ENCODE data around the gene PLA2R1. TPM values are rescaled to one million over a fixed set of nuclear protein-coding genes. Genes with fewer than 3 reads are reported as not detected.

The PLA2R1 gene
- total RNA-seq, 1 donor from 2014 or later, result 2.1 TPM

DNA sequence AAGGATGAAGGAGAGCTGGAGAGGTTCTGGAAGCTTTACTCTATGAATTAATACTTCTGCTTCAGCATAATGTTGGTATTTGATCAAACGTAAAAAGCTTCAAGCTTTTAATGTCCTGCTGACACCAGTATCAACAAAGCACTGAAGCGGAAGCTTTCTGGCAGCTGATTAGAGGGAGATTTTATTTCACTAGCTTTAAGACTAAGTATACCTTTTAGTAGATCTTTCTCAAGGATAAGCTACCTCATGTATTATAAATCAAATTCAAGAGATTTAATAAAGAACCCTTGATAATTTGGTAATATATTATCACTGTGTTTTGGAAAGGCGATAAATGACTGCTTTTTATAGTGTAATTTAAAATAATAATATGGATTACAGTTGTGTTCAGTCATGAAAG is 136.4 kb downstream of the PLA2R1 start:
- TF ChIP-seq, protein P1, sequence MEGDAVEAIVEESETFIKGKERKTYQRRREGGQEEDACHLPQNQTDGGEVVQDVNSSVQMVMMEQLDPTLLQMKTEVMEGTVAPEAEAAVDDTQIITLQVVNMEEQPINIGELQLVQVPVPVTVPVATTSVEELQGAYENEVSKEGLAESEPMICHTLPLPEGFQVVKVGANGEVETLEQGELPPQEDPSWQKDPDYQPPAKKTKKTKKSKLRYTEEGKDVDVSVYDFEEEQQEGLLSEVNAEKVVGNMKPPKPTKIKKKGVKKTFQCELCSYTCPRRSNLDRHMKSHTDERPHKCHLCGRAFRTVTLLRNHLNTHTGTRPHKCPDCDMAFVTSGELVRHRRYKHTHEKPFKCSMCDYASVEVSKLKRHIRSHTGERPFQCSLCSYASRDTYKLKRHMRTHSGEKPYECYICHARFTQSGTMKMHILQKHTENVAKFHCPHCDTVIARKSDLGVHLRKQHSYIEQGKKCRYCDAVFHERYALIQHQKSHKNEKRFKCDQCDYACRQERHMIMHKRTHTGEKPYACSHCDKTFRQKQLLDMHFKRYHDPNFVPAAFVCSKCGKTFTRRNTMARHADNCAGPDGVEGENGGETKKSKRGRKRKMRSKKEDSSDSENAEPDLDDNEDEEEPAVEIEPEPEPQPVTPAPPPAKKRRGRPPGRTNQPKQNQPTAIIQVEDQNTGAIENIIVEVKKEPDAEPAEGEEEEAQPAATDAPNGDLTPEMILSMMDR (IDR thresholded peaks at IDR 0.05; ENCODE audit: insufficient read depth, low read length, severe bottlenecking), result no peak
- FAIRE-seq (no peak), DNase-seq (ENCODE audit: low read depth) (no peak)
- Histone ChIP-seq H3K4me3 (ENCODE audit: low read depth, low read length) (no peak overlapping the region), H3K36me3 (ENCODE audit: control insufficient read depth, insufficient read depth, low read length) (no peaks in the 10 kb centered on the region), H3K27me3 (ENCODE audit: control insufficient read depth, insufficient read depth, low read length) (no peaks in the 10 kb centered on the region)

DNA sequence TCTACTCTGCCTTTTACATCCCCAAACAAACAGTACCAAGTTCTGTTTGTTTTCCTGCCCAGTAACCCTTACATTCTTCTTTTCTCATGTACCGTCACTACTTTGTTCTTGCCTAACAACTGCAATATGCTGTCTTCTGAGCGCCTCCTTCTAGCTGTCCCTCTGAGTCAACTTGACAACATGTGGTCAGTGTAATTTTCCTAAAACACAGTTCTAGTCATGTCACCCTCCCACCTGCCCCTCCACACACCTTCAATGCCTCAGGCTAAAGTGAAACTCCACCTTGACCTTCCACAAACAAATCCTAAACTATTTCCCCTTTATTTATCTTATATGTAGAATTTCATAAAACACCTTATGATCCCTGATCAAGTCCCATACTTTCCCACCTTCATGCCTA is 139.9 kb downstream of the PLA2R1 start:
- FAIRE-seq (no peak), DNase-seq (ENCODE audit: low read depth) (peak; percentile 31)
- no peaks in the 10 kb centered on the region for H3K36me3 ChIP-seq (ENCODE audit: control insufficient read depth, insufficient read depth, low read length)
- H3K27me3 ChIP-seq (ENCODE audit: control insufficient read depth, insufficient read depth, low read length), result no peaks in the 10 kb centered on the region
- H3K4me3 ChIP-seq (ENCODE audit: low read depth, low read length), result no peak overlapping the region
- TF ChIP-seq, protein P1 (IDR thresholded peaks at IDR 0.05; ENCODE audit: insufficient read depth, low read length, severe bottlenecking), result no peak

DNA sequence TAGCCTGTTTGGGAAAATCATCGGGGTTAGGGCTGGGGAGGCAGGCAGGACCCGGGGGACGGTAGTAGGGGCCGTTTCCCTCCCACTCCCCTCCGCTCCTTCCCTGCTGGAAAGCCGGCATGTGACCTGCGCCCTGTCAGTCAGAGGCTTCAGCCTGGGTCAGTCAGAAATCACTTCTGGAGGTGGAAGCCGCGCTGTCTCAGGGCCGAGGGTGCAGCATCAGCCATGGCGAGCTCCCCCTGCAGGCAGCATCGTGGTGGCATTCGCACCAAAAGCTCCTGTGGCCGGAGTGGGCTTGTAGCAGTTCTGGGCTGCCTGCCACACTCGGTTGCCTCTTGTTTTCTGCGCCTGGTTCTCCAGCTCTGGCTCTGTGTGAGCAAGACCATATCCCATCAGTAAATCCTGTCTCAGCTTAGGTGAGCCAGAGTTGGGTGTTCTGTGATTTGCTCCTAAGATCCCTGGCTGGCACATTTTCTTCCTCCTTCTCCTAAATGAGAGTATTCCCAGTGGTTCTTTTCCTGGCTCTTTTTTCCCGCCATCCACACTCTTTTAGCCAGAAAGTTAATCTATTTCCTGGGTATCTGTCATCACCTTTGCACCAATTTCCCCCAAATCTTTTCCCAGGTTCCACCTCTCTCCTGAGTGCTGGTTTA is 140.5 kb downstream of the PLA2R1 start:
- DNase-seq (ENCODE audit: low read depth), result peak; percentile 45
- Histone ChIP-seq H3K27me3 (ENCODE audit: control insufficient read depth, insufficient read depth, low read length) (no peaks in the 10 kb centered on the region), H3K36me3 (ENCODE audit: control insufficient read depth, insufficient read depth, low read length) (no peaks in the 10 kb centered on the region), H3K4me3 (ENCODE audit: low read depth, low read length) (no peak overlapping the region)
- TF ChIP-seq, protein P1 (IDR thresholded peaks at IDR 0.05; ENCODE audit: insufficient read depth, low read length, severe bottlenecking), result peak; percentile 98
- FAIRE-seq, result no peak

DNA sequence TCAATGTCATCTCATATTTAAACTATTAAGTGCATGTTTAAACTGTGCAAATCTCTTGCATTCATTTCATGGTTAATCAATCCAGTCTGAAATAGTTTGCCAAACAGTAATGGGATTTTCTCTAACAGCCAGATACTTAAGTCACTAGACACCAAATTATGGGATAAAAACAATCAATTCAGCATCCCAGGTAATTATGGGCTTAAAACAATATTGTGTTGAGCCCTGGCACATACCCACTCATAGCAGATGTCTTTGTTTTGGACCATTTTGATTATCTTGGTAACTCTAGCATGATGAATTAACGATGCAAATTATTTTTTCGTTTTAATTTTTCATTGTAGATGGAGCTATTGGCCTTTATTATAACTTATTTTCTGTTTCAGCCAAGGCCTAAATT is 145.9 kb downstream of the PLA2R1 start:
- Histone ChIP-seq H3K27me3 (ENCODE audit: control insufficient read depth, insufficient read depth, low read length) (no peaks in the 10 kb centered on the region), H3K36me3 (ENCODE audit: control insufficient read depth, insufficient read depth, low read length) (no peaks in the 10 kb centered on the region), H3K4me3 (ENCODE audit: low read depth, low read length) (no peak overlapping the region)
- no peak for DNase-seq (ENCODE audit: low read depth)
- TF ChIP-seq, protein P1 (IDR thresholded peaks at IDR 0.05; ENCODE audit: insufficient read depth, low read length, severe bottlenecking), result no peak
- FAIRE-seq, result no peak

DNA sequence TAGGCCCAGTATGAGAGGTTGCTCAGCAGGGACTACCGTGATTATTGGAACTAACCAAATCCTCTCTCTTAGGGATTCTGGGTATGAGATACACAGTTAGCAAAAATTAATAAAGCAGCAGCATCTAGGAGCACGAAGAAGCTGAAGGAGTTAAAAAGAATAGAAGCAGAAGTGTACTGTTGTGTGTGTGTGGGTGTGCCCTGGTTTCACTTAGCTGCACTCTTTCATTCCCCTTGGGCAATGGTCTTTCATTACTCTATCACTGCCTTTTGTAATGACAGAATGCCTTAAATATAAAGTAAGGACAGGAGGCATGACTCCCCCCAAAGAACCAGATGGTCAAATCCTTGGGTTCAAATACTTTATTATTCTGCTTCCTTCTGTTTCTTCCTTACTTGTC is 148.5 kb downstream of the PLA2R1 start:
- TF ChIP-seq, protein P1 (IDR thresholded peaks at IDR 0.05; ENCODE audit: insufficient read depth, low read length, severe bottlenecking), result no peak
- DNase-seq (ENCODE audit: low read depth) (no peak), FAIRE-seq (no peak)
- Histone ChIP-seq H3K27me3 (ENCODE audit: control insufficient read depth, insufficient read depth, low read length) (no peaks in the 10 kb centered on the region), H3K4me3 (ENCODE audit: low read depth, low read length) (no peak overlapping the region), H3K36me3 (ENCODE audit: control insufficient read depth, insufficient read depth, low read length) (no peaks in the 10 kb centered on the region)

DNA sequence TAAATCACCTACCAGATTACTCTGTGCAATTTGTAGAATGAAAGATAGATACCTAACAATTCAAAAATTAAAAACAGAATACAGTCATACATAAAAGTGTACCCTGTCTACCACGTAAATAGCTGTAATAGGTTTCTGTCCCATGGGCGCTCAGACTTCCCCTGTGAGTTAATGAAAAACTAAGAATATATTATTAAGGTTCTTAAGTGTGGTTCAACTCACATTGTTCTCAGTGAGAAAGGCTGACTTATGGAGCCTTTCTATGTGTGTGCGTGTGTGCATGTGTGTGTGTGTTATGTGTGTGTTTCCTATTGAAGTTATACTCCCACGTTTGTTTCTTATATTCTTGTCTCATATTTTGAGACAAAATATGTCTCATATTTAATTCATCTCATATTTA is 149.8 kb downstream of the PLA2R1 start:
- no peak for DNase-seq (ENCODE audit: low read depth)
- H3K4me3 ChIP-seq (ENCODE audit: low read depth, low read length), result no peak overlapping the region
- H3K36me3 ChIP-seq (ENCODE audit: control insufficient read depth, insufficient read depth, low read length), result no peaks in the 10 kb centered on the region
- H3K27me3 ChIP-seq (ENCODE audit: control insufficient read depth, insufficient read depth, low read length), result no peaks in the 10 kb centered on the region
- no peak for FAIRE-seq
- TF ChIP-seq, protein P1 (IDR thresholded peaks at IDR 0.05; ENCODE audit: insufficient read depth, low read length, severe bottlenecking), result no peak
